Activated CD8-positive, alpha-beta memory T cell treated with anti-CD3 and anti-CD28 coated beads, Interleukin-2, amount 50 U/mL, for 1 hour (primary cell): Measurements from ENCODE around the gene NCAPG2.
"Not testable (repeated sequence)": the region's sequence is repeated elsewhere in the genome, so short reads cannot be mapped to it uniquely, and the experiment has no call there.

Source experiments
- DNase-seq: peaks from one replicate; pipeline ENCODE4 v3.0.0-alpha.2; 2020; ENCODE audit errors: extremely low read depth

Gene NCAPG2

GRCh38 chr7:158676171-158676840 is 28.3 kb downstream of the NCAPG2 start:
- no peak for DNase-seq

DNA sequence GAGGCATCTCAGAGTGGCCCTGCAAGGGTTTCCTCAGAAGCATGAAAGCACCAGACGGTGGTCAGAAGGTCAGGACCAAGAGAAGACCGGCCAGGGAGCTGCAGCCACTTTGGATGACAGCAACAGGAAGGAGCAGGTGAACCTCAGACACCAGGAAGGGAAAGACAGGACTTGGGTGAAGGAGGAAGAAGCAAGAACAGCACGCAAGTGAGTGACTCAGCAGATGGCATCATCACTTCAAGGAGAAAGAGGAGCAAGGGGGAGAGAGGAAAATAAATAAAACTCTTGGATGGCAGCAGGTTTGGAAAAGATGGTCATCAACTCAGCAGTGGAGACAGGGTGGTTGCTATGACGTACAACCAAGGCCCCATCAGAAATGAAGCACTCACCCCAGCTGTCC is 31.6 kb downstream of the NCAPG2 start:
- no peak for DNase-seq

DNA sequence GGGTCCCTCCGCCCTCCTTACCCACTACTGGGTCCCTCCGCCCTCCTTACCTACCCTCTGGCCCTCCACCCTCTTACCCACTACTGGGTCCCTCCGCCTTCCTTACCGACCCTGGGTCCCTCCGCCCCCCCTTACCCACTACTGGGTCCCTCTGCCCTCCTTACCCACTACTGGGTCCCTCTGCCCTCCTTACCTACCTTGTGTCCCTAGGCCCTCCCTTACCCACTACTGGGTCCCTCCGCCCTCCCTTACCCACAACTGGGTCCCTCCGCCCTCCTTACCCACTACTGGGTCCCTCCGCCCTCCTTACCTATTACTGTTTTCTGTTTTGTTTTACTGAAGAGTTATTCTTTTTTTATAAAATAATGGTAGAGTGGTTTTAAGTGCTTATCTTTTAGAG is 36.5 kb downstream of the NCAPG2 start:
- not testable (repeated sequence) for DNase-seq

- DNase-seq: not testable (repeated sequence)
Observed at GRCh38 chr7:158666966-158667678, 37.5 kb downstream of the NCAPG2 start.

DNA sequence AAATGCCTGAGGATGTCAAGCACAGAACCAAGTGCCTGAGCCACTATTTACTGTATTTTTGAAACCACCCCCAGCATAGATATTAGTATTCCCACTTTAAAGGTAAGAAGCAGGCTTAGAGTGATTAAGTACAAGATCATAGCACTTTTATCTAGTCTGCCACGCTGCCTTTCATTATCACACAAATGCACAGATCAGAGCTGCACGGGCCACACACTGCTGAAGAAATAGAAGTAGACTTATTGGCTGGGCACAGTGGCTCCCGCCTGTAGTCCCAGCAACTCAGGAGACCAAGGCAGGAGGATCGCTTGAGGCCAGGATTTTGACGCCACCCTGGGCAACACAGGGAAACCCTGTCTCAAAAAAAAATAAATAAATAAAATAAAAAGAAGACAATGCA is 38.2 kb downstream of the NCAPG2 start:
- no peak for DNase-seq

GRCh38 chr7:158664406-158664805 is 40.2 kb downstream of the NCAPG2 start:
- no peak for DNase-seq

DNA sequence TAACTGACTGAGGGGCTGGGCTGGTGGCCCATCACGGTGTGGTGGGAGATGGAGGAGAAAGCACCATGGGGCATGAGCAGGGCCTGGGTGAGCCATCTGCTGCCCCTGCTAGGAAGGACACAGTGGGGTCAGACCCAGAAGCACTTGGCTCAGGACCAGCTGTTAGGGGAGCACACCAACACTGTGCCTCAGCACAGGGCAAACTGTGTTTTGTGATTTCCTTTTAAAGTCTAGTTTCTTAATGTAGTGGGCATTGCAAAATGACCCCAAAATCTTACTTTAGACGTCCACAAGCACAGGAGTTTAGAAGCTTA is 41.2 kb downstream of the NCAPG2 start:
- no peak for DNase-seq

DNA sequence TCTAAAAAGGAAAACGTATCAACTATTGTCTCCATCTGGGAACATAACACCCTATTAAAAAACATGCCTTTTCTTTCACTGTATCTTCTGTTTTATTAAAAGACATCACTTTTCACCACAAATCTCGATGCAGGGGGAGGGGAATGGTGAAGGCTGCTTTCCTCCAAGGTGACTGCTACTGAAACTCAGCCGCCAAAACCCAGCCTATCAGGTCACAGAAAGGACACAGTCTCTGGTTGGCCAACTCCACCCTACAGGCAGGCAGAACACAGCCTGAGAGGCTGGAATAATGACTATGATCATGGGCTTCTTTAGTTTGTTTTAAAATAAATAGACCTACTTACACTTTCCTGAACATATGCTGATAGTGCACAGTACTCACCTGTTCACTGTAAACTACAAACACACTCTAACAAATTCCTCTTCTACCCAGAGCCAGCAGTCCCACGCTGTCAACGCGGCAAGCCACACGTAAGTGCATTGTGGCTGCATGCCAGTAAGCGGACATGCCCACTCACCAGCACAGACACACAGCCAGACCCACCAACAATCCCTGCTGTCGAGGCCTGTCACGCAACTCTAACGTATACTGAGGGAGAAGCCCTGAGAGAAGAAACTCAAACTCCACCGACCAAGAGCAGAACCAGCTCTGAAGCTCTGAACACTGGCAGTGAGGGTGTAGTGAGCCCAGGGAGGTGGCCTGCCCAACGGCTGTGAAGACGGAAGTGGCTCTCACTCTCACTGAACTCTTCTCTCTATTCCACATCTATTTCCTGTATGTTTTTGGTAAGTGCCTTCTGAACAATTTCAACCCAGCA is 41.8 kb downstream of the NCAPG2 start:
- no peak for DNase-seq

- no peak for DNase-seq
Observed at GRCh38 chr7:158658475-158658874, 46.1 kb downstream of the NCAPG2 start.

DNA sequence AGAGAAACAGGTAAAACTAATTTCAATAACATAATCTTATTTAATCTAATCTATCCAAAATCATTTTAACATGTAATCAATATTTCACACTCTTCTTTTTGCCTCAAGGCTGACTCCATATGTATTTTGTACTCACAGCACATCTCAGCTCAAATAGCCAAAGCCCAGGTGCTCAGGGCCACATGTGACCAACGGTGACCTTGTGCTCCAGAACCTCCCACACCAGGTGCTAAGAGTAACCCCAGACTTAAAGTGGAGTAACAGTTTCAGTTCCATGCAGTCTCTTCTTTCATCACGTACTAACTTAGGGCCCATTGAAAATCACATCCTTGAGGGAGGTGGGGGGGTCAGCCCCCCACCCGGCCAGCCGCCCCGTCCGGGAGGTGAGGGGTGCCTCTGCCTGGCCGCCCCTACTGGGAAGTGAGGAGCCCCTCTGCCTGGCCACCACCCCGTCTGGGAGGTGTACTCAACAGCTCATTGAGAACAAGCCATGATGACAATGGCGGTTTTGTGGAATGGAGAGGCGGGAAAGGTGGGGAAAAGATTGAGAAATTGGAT is 47.3 kb downstream of the NCAPG2 start:
- DNase-seq: no peak

DNA sequence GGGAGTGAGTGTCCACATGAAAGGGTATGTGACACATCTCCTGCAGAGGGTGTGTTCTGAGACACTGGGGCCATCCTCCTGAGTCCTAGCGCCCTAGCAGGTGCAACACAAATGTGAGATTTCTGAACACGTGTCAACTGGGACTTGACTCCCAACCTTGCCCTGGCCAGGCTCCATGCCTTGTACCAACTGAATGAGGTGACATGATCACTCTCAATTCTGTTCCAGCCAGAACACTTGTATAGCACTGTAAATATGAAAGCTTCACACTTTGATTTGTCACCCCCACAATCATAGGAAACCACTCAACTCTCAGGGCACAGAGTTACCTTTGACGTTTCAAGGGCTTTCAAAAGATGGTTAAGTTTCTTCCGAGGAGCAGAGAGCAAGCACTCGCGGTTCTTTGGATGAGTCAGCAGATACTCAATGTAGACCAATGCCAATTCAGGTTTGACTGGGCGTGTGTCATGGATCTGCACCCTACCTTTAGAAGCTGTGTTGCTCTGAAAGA is 48.6 kb downstream of the NCAPG2 start:
- no peak for DNase-seq

GRCh38 chr7:158655507-158655906 is 49.1 kb downstream of the NCAPG2 start:
- no peak for DNase-seq

- no peak for DNase-seq
Observed at GRCh38 chr7:158651968-158652565, 52.5 kb downstream of the NCAPG2 start.

DNA sequence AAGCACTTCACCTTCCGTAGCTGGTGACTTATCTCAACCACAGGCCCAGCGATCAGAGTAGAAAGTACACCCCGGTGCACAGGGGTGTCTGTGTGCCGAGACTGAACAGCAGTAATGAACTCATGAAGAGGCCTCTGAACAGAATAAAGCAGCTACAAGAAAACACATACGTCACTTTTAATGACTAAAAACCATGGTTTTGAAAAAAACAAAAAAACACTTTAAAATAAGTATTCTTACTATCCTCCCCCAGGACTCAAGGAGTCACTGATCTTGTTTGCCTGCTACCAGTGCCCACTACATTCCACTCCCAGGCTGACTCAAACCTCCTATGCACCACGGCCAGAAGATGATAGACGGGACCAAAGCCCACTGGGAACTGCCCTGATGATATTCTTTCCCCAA is 53.8 kb downstream of the NCAPG2 start:
- no peak for DNase-seq

DNA sequence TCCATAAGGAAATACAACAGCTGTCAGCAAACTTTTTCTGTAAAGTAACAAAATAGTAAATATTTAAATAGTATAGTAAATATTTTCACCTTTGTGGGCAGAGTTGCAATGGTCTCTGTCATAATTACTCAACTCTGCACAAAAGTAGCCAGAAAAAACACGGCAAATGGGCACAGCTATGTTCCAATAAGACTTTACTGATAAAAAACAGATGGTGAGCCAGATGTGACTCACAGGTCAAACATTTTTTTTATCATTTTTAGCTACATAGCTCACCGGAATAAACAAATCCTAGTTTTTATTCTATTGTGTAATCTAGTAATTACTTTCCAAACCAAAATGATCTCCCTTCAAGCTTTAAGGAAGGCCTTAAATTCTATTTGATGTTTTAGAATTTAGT is 55.3 kb downstream of the NCAPG2 start:
- DNase-seq: no peak

DNA sequence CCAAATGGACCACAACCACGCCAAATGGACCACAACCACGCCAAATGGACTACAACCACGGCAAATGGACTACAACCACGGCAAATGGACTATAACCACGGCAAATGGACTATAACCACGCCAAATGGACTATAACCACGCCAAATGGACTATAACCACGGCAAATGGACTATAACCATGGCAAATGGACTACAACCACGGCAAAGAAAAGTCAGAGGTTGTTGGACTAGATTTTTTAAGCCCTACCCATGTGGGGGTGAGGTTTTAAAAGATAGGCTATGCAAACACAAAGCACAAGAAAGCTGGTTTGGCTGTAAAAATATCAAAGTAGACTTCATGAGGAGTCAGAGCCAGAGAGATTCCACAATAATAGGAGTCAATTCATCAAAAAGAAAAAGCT is 55.8 kb downstream of the NCAPG2 start:
- DNase-seq: no peak

DNA sequence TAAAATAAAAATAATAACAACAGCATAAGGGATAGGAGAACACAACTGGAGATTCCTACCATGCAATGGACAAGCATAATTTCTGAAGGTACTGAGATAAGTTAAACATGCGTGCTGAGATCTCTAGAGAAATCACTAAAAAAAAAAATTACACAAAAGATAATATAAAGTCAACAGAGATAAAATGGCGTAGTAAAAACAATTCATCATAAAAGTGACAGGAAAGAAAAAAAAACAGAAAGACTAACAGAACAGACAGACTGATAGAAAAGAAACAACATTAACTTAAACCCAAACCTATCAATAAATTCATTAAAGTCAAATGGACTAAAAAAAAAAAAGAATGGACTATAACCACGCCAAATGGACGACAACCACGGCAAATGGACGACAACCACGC is 56.4 kb downstream of the NCAPG2 start:
- DNase-seq: no peak

- DNase-seq: no peak
Observed at GRCh38 chr7:158647475-158647792, 57.2 kb downstream of the NCAPG2 start.

DNA sequence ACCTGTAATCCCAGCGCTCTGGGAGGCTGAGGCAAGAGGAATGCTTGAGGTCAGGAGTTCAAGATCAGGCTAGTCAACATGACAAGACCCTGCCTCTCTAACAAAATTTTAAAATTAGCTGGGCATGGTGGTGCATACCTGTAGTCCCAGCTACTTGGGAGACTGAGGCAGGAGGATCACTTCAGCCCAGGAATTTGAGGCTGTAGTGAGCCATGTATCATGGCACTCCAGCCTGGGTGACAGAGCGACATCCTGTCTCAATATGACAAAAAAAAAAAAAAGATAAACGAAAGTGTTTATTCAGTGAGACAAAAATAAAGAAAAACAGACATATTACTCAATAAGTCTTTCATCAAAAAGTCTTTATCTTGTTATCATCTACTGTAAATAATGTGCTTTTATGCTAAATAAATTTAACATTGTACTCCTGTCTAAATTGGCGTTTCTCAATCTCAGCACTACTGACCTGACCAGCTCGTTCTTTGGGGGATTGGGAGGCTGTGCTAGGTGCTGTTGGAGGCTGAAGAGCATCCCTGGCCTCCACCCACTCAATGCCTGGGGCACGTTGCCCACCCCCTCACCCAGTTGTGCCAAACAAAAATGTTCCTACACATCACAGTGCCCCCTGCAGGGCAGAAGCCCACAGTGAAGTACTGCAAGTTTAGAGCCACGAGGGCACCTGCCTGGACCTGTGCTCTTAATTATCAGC is 57.7 kb downstream of the NCAPG2 start:
- DNase-seq: no peak

DNA sequence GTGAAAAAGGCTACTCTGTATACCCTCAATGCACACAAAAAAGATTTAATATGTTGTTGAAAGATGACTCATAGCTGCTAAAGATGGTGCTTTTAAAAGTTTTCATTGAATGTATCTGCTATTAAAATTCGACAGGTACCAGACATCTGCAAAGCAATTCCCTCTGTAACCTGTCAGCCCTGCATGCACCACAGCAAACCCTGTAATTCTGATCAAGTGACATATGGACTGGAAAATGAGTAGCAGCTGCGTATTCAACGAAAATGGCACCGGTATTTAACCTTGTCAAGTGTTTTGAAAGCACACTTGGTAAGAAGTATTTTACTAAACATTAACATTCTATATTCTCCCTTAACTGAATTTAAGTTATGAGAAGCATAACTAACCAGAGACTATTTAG is 58.8 kb downstream of the NCAPG2 start:
- DNase-seq: no peak

- no peak for DNase-seq
Observed at GRCh38 chr7:158642149-158642548, 62.5 kb downstream of the NCAPG2 start.

GRCh38 chr7:158638001-158638400 is 66.6 kb downstream of the NCAPG2 start:
- no peak for DNase-seq
